Uterus (tissue), 4 donors: ENCODE results near the gene GAS7. TPM values are rescaled to one million over a fixed set of nuclear protein-coding genes. Genes with fewer than 3 reads are reported as not detected.

Source experiments
- DNase-seq, 2 donors: peaks; one replicate each; pipeline ENCODE4 v3.0.0-alpha.2; 2019 to 2020
- H3K27ac ChIP-seq, 2 donors: fragments of 200-600 bp; sonication (generic); 1 replicate in 1 of 2; 2 replicates in 1 of 2; pipeline ENCODE4 v1.5.1; 2016 to 2018
- H3K27me3 ChIP-seq, 2 donors: fragments of 200-600 bp; sonication (generic); one replicate each; pipeline ENCODE4 v1.5.1; 2018 to 2019; ENCODE audit warnings: control low read depth in 1 of 2
- H3K36me3 ChIP-seq, 2 donors: fragments of 200-600 bp; sonication (generic); one replicate each; pipeline ENCODE4 v1.5.1; 2019; ENCODE audit warnings: control low read depth in 1 of 2
- H3K4me1 ChIP-seq, 2 donors: fragments of 200-600 bp; sonication (generic); one replicate each; pipeline ENCODE4 v1.5.1; 2018 to 2019; ENCODE audit warnings: control low read depth in 1 of 2
- H3K4me3 ChIP-seq, 2 donors: fragments of 200-600 bp; sonication (generic); 1 replicate in 1 of 2; 2 replicates in 1 of 2; pipeline ENCODE4 v1.5.1; 2018 to 2019; ENCODE audit warnings: mild to moderate bottlenecking in 1 of 2
- H3K9me3 ChIP-seq, 2 donors: fragments of 200-600 bp; sonication (generic); one replicate each; pipeline ENCODE4 v1.5.1; 2019; ENCODE audit warnings: control low read depth in 1 of 2
- CTCF ChIP-seq, 4 experiments: fragments of 200-600 bp in 2 of 4; fragments of 450-650 bp in 2 of 4; sonication (generic) in 2 of 4; IDR thresholded peaks; one replicate each; pipeline ENCODE4 v1.5.1; 2016 to 2019; ENCODE audit warnings: antibody characterized with exemption in 4 of 4, mild to moderate bottlenecking in 2 of 4, moderate library complexity in 1 of 4
- POLR2A ChIP-seq, 2 donors: fragments of 450-650 bp; IDR thresholded peaks; one replicate each; pipeline ENCODE4 v1.6.1; 2016; ENCODE audit warnings: antibody characterized with exemption in 2 of 2, mild to moderate bottlenecking in 1 of 2, moderate library complexity in 1 of 2
- intact Hi-C: fragments of 100-400 bp; cut with DNase I; formaldehyde crosslinking; loops from one replicate; pipeline ENCODE4 v1.15.1; 2023; ENCODE audit warnings: low total_unique reads
- total RNA-seq, 4 donors: library from RNA; depleted of rRNA in 3 of 4; stranded (reverse); fragments of >200 nt in 3 of 4; gene quantifications; one replicate each; pipeline versions ENCODE4 v1.1.0 to v1.2.4, GENCODE V29; 2014 to 2023
- donor health status: DM: yes; HTN: yes; CAD: no.

The GAS7 gene
- total RNA-seq, 4 donors from 2014 or later: 12.8 to 95.9 (median 40.8) TPM

GRCh38 chr17:10136258-10136981 is 62.0 kb downstream of the GAS7 start:
- no peak overlapping the region for H3K4me3 ChIP-seq
- H3K27ac ChIP-seq: peak overlapping the region; percentile 72 to 75
- intact Hi-C loops: no loop called here

GRCh38 chr17:10135539-10136257 is 62.7 kb downstream of the GAS7 start:
- peak overlapping the region; percentile 72 to 75 for H3K27ac ChIP-seq
- no peaks in the 10 kb centered on the region for H3K4me1 ChIP-seq
- H3K4me3 ChIP-seq: no peak overlapping the region
- no peaks in the 10 kb centered on the region for H3K36me3 ChIP-seq
- H3K9me3 ChIP-seq: no peaks in the 10 kb centered on the region
- peak; percentile 73 to 86 for DNase-seq
- H3K27me3 ChIP-seq: no peaks in the 10 kb centered on the region
- intact Hi-C loops: no loop called here
- TF ChIP-seq POLR2A (IDR thresholded peaks at IDR 0.05) (no peak), CTCF (IDR thresholded peaks at IDR 0.05) (no peak)

More at GRCh38 chr17:10136258-10136981, 62.0 kb downstream of the GAS7 start:
- DNase-seq: no peak
- TF ChIP-seq CTCF (IDR thresholded peaks at IDR 0.05) (no peak), POLR2A (IDR thresholded peaks at IDR 0.05) (no peak)
- H3K9me3 ChIP-seq: no peaks in the 10 kb centered on the region
- no peaks in the 10 kb centered on the region for H3K36me3 ChIP-seq
- no peaks in the 10 kb centered on the region for H3K27me3 ChIP-seq
- H3K4me1 ChIP-seq: no peaks in the 10 kb centered on the region

GRCh38 chr17:10130677-10131076 is 67.7 kb downstream of the GAS7 start:
- Histone ChIP-seq H3K27me3 (no peaks in the 10 kb centered on the region), H3K4me3 (no peak overlapping the region), H3K36me3 (no peaks in the 10 kb centered on the region), H3K4me1 (peaks cover 0 to 7% of the 10 kb centered on the region in 2 donors), H3K9me3 (no peaks in the 10 kb centered on the region), H3K27ac (no peak overlapping the region)
- intact Hi-C loops: no loop called here
- no peak for DNase-seq
- TF ChIP-seq POLR2A (IDR thresholded peaks at IDR 0.05) (no peak), CTCF (IDR thresholded peaks at IDR 0.05) (no peak)

GRCh38 chr17:10130263-10130662 is 68.1 kb downstream of the GAS7 start:
- H3K9me3 ChIP-seq: no peaks in the 10 kb centered on the region
- no peaks in the 10 kb centered on the region for H3K27me3 ChIP-seq
- no peaks in the 10 kb centered on the region for H3K36me3 ChIP-seq
- no peak overlapping the region for H3K4me3 ChIP-seq
- no peak for DNase-seq
- no peak for TF ChIP-seq POLR2A (IDR thresholded peaks at IDR 0.05)
- no peak for TF ChIP-seq CTCF (IDR thresholded peaks at IDR 0.05)
- intact Hi-C loops: no loop called here
- H3K4me1 ChIP-seq: peaks cover 0 to 7% of the 10 kb centered on the region in 2 donors
- peak overlapping the region in 1 of 2 donors; percentile 21 for H3K27ac ChIP-seq

GRCh38 chr17:10127819-10128425 is 70.5 kb downstream of the GAS7 start:
- Histone ChIP-seq H3K27me3 (no peaks in the 10 kb centered on the region), H3K36me3 (no peaks in the 10 kb centered on the region), H3K4me1 (peaks cover 0 to 7% of the 10 kb centered on the region in 2 donors), H3K9me3 (no peaks in the 10 kb centered on the region), H3K27ac (peak overlapping the region; percentile 84 to 97), H3K4me3 (no peak overlapping the region)
- peak; percentile 92 for DNase-seq
- intact Hi-C loops: no loop called here
- TF ChIP-seq CTCF (IDR thresholded peaks at IDR 0.05): no peak
- TF ChIP-seq POLR2A (IDR thresholded peaks at IDR 0.05): no peak
